Measurements from ENCODE around the gene GAREM1.

- TF ChIP-seq JUND (IDR thresholded peaks at IDR 0.05) (no peak), CTCF (IDR thresholded peaks at IDR 0.05; ENCODE audit: low read depth, low read length, missing input control) (no peak), RAD21 (IDR thresholded peaks at IDR 0.05) (no peak), GABPA (IDR thresholded peaks at IDR 0.05 in 1 of 2, conservative IDR thresholded peaks at IDR 0.05 in 1 of 2) (no peak), YY1 (IDR thresholded peaks at IDR 0.05) (no peak), REST (IDR thresholded peaks at IDR 0.05) (no peak), HNF4A (conservative IDR thresholded peaks at IDR 0.05) (no peak), NR2F2 (IDR thresholded peaks at IDR 0.05) (no peak), MAX (IDR thresholded peaks at IDR 0.05) (no peak), ATF3 (IDR thresholded peaks at IDR 0.05) (no peak), SP1 (IDR thresholded peaks at IDR 0.05) (no peak)
Observed at GRCh38 chr18:32275221-32275620, 195.5 kb downstream of the GAREM1 start.
